Astrocyte (in vitro differentiated cells and primary cell): ENCODE results near the gene ZNF410. TPM values are rescaled to one million over a fixed set of nuclear protein-coding genes. Genes with fewer than 3 reads are reported as not detected.
A peak's percentile ranks its signal among the peaks of the same experiment; 100 is the strongest.
"Not testable (repeated sequence)": the region's sequence is repeated elsewhere in the genome, so short reads cannot be mapped to it uniquely, and the experiment has no call there.

Source experiments
- DNase-seq: peaks from one replicate; pipeline ENCODE4 v3.0.0-alpha.2; 2010; ENCODE audit warnings: low read depth
- FAIRE-seq: peaks from 2 replicates; lab custom pipeline; 2011; peaks lifted over from hg19 to GRCh38; lab: Jason Lieb, UNC
- H2AFZ ChIP-seq: 2 replicates; pipeline ENCODE4 v1.6.0; 2012; ENCODE audit warnings: low read depth, low read length, inconsistent platforms
- H3K27ac ChIP-seq: 2 replicates; pipeline ENCODE4 v1.5.1; 2011; ENCODE audit warnings: low read depth, low read length, inconsistent platforms
- H3K27me3 ChIP-seq: 2 replicates; pipeline ENCODE4 v1.6.0; 2011; ENCODE audit warnings: low read length, inconsistent platforms; ENCODE audit not compliant: insufficient read depth
- H3K36me3 ChIP-seq: 2 replicates; pipeline ENCODE4 v1.5.1; 2011; ENCODE audit warnings: low read length, inconsistent platforms; ENCODE audit not compliant: insufficient read depth
- H3K4me1 ChIP-seq: 2 replicates; pipeline ENCODE4 v1.5.1; 2011; ENCODE audit warnings: low read length, inconsistent platforms; ENCODE audit not compliant: insufficient read depth
- H3K4me2 ChIP-seq: 2 replicates; pipeline ENCODE4 v1.6.0; 2012; ENCODE audit warnings: low read length, inconsistent platforms
- H3K4me3 ChIP-seq: 2 replicates; pipeline ENCODE4 v1.5.1; 2011; ENCODE audit warnings: low read depth, mild to moderate bottlenecking, low read length, inconsistent platforms; ENCODE audit not compliant: insufficient read depth
- H3K79me2 ChIP-seq: 2 replicates; pipeline ENCODE4 v1.6.0; 2012; ENCODE audit warnings: mild to moderate bottlenecking, low read length, inconsistent platforms; ENCODE audit not compliant: insufficient read depth
- H3K9ac ChIP-seq: 2 replicates; pipeline ENCODE4 v1.6.0; 2012; ENCODE audit warnings: mild to moderate bottlenecking, low read length, inconsistent platforms
- H3K9me3 ChIP-seq: 2 replicates; pipeline ENCODE4 v1.5.1; 2012; ENCODE audit warnings: low read depth, mild to moderate bottlenecking, low read length, inconsistent platforms; ENCODE audit not compliant: insufficient read depth
- H4K20me1 ChIP-seq: 2 replicates; pipeline ENCODE4 v1.6.0; 2012; ENCODE audit warnings: low read length, inconsistent platforms; ENCODE audit not compliant: insufficient read depth
- H3K27ac Mint-ChIP-seq: one replicate; pipeline ENCODE4 v1.8.0; 2021; ENCODE audit warnings: mild to moderate bottlenecking, mixed read lengths; ENCODE audit not compliant: unreplicated experiment
- H3K27me3 Mint-ChIP-seq: one replicate; pipeline ENCODE4 v1.8.0; 2021; ENCODE audit warnings: low read depth, mixed read lengths; ENCODE audit not compliant: unreplicated experiment
- H3K36me3 Mint-ChIP-seq: one replicate; pipeline ENCODE4 v1.8.0; 2021; ENCODE audit warnings: low read depth, mixed read lengths; ENCODE audit not compliant: unreplicated experiment
- H3K4me1 Mint-ChIP-seq: one replicate; pipeline ENCODE4 v1.8.0; 2021; ENCODE audit warnings: low read depth, mixed read lengths; ENCODE audit not compliant: unreplicated experiment
- H3K4me3 Mint-ChIP-seq: one replicate; pipeline ENCODE4 v1.8.0; 2021; ENCODE audit warnings: mild to moderate bottlenecking, moderate library complexity, mixed read lengths; ENCODE audit not compliant: unreplicated experiment
- H3K9me3 Mint-ChIP-seq: one replicate; pipeline ENCODE4 v1.8.0; 2021; ENCODE audit warnings: mild to moderate bottlenecking, mixed read lengths; ENCODE audit not compliant: unreplicated experiment
- EZH2 ChIP-seq: IDR thresholded peaks from 2 replicates; pipeline ENCODE4 v1.6.1; 2012; ENCODE audit warnings: mild to moderate bottlenecking, low read length, inconsistent platforms; ENCODE audit not compliant: insufficient read depth
- total RNA-seq: library from RNA; stranded (reverse); gene quantifications from 2 replicates; pipeline ENCODE4 v1.2.1, GENCODE V29; 2021
- TF ChIP-seq, protein P1 (sequence below): IDR thresholded peaks from 2 replicates; pipeline ENCODE4 v1.5.1; 2011; ENCODE audit warnings: low read depth, mild to moderate bottlenecking, inconsistent platforms, low read length, moderate library complexity; ENCODE audit not compliant: insufficient read depth

The ZNF410 gene
- total RNA-seq, 1 donor from 2014 or later, result 42.9 TPM

DNA sequence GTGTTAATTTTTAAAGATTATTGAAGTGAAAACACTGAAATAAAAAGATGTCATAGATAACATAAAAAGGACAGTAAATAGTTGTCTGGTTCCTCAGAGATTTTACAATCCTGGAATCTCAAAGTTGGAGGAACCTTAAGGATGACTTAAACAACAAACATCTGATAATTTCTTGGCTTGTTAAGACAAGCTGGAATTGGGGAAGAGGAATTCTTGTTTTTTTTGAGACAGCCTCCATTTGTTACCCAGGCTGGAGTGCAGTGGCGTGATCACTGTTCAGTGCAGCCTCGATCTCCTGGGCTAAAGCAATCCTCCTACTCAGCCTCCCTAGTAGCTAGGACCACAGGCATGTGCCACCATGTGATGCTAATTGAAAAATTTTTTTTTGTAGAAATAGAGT, 2.3 kb downstream of the ZNF410 start:
- Mint-ChIP-seq H3K4me1 (peaks cover 22% of the 10 kb centered on the region), H3K27ac (no peak overlapping the region), H3K27me3 (no peaks in the 10 kb centered on the region), H3K36me3 (peaks cover 3% of the 10 kb centered on the region), H3K9me3 (no peaks in the 10 kb centered on the region), H3K4me3 (peak overlapping the region; percentile 95)
- H4K20me1 ChIP-seq, result peaks cover 46% of the 10 kb centered on the region
- DNase-seq (peak; percentile 35), FAIRE-seq (no peak)
- no peak for TF ChIP-seq EZH2
- TF ChIP-seq, protein P1, sequence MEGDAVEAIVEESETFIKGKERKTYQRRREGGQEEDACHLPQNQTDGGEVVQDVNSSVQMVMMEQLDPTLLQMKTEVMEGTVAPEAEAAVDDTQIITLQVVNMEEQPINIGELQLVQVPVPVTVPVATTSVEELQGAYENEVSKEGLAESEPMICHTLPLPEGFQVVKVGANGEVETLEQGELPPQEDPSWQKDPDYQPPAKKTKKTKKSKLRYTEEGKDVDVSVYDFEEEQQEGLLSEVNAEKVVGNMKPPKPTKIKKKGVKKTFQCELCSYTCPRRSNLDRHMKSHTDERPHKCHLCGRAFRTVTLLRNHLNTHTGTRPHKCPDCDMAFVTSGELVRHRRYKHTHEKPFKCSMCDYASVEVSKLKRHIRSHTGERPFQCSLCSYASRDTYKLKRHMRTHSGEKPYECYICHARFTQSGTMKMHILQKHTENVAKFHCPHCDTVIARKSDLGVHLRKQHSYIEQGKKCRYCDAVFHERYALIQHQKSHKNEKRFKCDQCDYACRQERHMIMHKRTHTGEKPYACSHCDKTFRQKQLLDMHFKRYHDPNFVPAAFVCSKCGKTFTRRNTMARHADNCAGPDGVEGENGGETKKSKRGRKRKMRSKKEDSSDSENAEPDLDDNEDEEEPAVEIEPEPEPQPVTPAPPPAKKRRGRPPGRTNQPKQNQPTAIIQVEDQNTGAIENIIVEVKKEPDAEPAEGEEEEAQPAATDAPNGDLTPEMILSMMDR, result no peak
- peaks cover 13% of the 10 kb centered on the region for H3K4me1 ChIP-seq
- H3K79me2 ChIP-seq, result peaks cover 86% of the 10 kb centered on the region
- no peak overlapping the region for H2AFZ ChIP-seq
- no peaks in the 10 kb centered on the region for H3K27me3 ChIP-seq
- H3K36me3 ChIP-seq, result peaks cover 6% of the 10 kb centered on the region
- no peak overlapping the region for H3K27ac ChIP-seq
- H3K9me3 ChIP-seq, result no peaks in the 10 kb centered on the region
- H3K9ac ChIP-seq, result no peak overlapping the region
- H3K4me3 ChIP-seq, result no peak overlapping the region
- H3K4me2 ChIP-seq, result peak overlapping the region; percentile 80

DNA sequence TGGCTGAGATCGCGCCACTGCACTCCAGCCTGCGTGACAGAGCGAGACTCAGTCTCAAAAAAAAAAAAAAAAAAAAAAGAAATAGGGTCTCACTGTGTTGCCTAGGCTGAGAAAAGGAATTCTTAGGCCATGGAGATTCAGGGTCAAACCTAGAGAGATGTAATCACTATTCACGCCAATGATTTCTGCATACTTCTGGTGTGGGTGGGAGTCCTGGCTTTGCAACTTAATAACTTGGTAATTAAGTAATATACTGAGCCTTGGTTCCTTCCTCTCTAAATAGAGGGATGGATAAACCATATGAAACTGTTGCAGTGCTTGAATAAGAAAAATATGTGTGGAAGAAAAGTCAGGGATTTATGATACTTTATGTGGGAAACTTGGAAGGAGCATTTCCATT, 2.7 kb downstream of the ZNF410 start:
- Histone ChIP-seq H2AFZ (no peak overlapping the region), H3K4me1 (peaks cover 13% of the 10 kb centered on the region), H3K9me3 (no peaks in the 10 kb centered on the region), H3K36me3 (peaks cover 6% of the 10 kb centered on the region), H3K4me2 (no peak overlapping the region), H4K20me1 (peaks cover 47% of the 10 kb centered on the region), H3K79me2 (peaks cover 89% of the 10 kb centered on the region), H3K4me3 (no peak overlapping the region), H3K9ac (no peak overlapping the region), H3K27ac (no peak overlapping the region), H3K27me3 (no peaks in the 10 kb centered on the region)
- Mint-ChIP-seq H3K27me3 (no peaks in the 10 kb centered on the region), H3K36me3 (peaks cover 5% of the 10 kb centered on the region), H3K27ac (no peak overlapping the region), H3K9me3 (no peaks in the 10 kb centered on the region), H3K4me1 (peaks cover 22% of the 10 kb centered on the region), H3K4me3 (peak overlapping the region; percentile 51)
- no peak for FAIRE-seq
- TF ChIP-seq, protein P1, result no peak
- no peak for TF ChIP-seq EZH2
- no peak for DNase-seq

DNA sequence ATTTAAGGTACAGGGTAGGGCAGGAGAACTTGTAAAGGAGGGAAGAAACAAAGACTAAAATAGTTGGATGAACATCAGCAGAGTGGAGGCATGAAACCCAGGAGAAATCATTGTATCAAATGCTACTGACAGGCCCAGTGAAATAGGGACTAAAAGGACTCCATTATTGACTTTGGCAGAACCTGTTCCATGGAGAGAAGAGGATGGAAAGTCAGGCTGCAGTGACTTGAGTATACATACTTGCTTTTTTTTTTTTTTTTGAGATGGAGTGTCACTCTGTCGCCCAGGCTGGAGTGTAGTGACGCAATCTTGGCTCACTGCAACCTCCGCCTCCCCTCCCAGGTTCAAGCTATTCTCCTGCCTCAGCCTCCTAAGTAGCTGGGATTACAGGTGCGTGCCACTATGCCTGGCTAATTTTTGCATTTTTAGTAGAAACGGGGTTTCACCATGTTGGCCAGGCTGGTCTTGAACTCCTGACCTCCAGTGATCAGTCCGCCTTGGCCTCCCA, 7.6 kb downstream of the ZNF410 start:
- FAIRE-seq, H3K4me1 Mint-ChIP-seq, H3K9me3 ChIP-seq, H3K4me2 ChIP-seq, H3K27me3 ChIP-seq, H3K9me3 Mint-ChIP-seq, H3K4me3 ChIP-seq, H3K27ac ChIP-seq, H3K4me3 Mint-ChIP-seq, H3K27ac Mint-ChIP-seq, H3K27me3 Mint-ChIP-seq, DNase-seq, H3K9ac ChIP-seq, H3K4me1 ChIP-seq, H2AFZ ChIP-seq: not testable (repeated sequence)
- Histone ChIP-seq H3K36me3 (peaks cover 43% of the 10 kb centered on the region), H3K79me2 (peaks cover 55% of the 10 kb centered on the region), H4K20me1 (peaks cover 41% of the 10 kb centered on the region)
- H3K36me3 Mint-ChIP-seq, result peaks cover 21% of the 10 kb centered on the region
